Sigmoid colon (tissue), 7 donors: ENCODE data around the gene JMJD6. TPM values are rescaled to one million over a fixed set of nuclear protein-coding genes. Genes with fewer than 3 reads are reported as not detected.
"Not testable (repeated sequence)": the region's sequence is repeated elsewhere in the genome, so short reads cannot be mapped to it uniquely, and the experiment has no call there.

ENCODE experiments used
- DNase-seq: peaks from one replicate; pipeline ENCODE4 v3.0.0-alpha.2; 2019
- H3K27ac ChIP-seq, 4 donors: fragments of 200-600 bp; sonication (generic); one replicate each; pipeline ENCODE4 v1.5.1; 2016 to 2019; ENCODE audit warnings: mild to moderate bottlenecking in 1 of 4
- H3K27me3 ChIP-seq, 3 donors: fragments of 200-600 bp; sonication (generic); one replicate each; pipeline ENCODE4 v1.5.1; 2019; ENCODE audit warnings: mild to moderate bottlenecking in 1 of 3
- H3K36me3 ChIP-seq, 4 donors: fragments of 200-600 bp; sonication (generic); one replicate each; pipeline ENCODE4 v1.5.1; 2016 to 2019
- H3K4me1 ChIP-seq, 4 donors: fragments of 200-600 bp; sonication (generic); one replicate each; pipeline ENCODE4 v1.5.1; 2017 to 2019
- H3K4me3 ChIP-seq, 4 donors: fragments of 200-600 bp; sonication (generic); one replicate each; pipeline ENCODE4 v1.5.1; 2017 to 2019; ENCODE audit warnings: mild to moderate bottlenecking in 2 of 4, moderate library complexity in 1 of 4
- H3K9me3 ChIP-seq, 4 donors: fragments of 200-600 bp in 3 of 4; sonication (generic) in 3 of 4; one replicate each; pipeline versions ENCODE4 v1.5.1 to v1.6.1; 2013 to 2019
- EP300 ChIP-seq, 4 donors: sonication (generic); formaldehyde crosslinking; IDR thresholded peaks; one replicate each; pipeline ENCODE4 v1.6.1; 2017; ENCODE audit warnings: antibody characterized with exemption in 4 of 4
- POLR2A ChIP-seq, 2 donors: fragments of 450-650 bp; IDR thresholded peaks; one replicate each; pipeline ENCODE4 v1.6.1; 2016; ENCODE audit warnings: antibody characterized with exemption in 2 of 2, mild to moderate bottlenecking in 2 of 2, moderate library complexity in 2 of 2
- POLR2AphosphoS5 ChIP-seq, 4 donors: sonication (generic); formaldehyde crosslinking; IDR thresholded peaks; one replicate each; pipeline ENCODE4 v1.6.1; 2017; ENCODE audit warnings: antibody characterized with exemption in 4 of 4
- WGBS, 2 donors: extraction: QIAGEN DNeasy Blood & Tissue Kit; methylation state at CpG; one replicate each; pipeline ENCODE4 v1.1.7; 2013; 5-methylcytosine and 5-hydroxymethylcytosine counted together
- intact Hi-C: fragments of 100-400 bp; cut with DNase I; formaldehyde crosslinking; loops from one replicate; pipeline ENCODE4 v1.15.1; 2023
- polyA plus RNA-seq, 3 donors: library from polyadenylated mRNA; stranded (reverse); fragments of 200-250 nt; gene quantifications; one replicate each; pipeline ENCODE4 v1.2.3, GENCODE V29; 2013
- total RNA-seq, 4 donors: library from RNA; depleted of rRNA; stranded (reverse); fragments of >200 nt; gene quantifications; one replicate each; pipeline ENCODE4 v1.1.0, GENCODE V29; 2016
- TF ChIP-seq, protein P1 (sequence below), 4 experiments: fragments of 450-650 bp in 3 of 4; fragments of 200-600 bp in 1 of 4; IDR thresholded peaks; one replicate each; pipeline ENCODE4 v1.5.1; 2016 to 2019; ENCODE audit warnings: antibody characterized with exemption in 4 of 4, mild to moderate bottlenecking in 3 of 4, moderate library complexity in 2 of 4
- donor health status: healthy with polysubstance abuse.
- donor health status: Bipolar disorder and iron deficiency.
- donor health status: healthy.

The JMJD6 gene
- total and polyA plus RNA-seq, 7 donors = 21.3 to 37.3 (median 24.8) TPM

DNA sequence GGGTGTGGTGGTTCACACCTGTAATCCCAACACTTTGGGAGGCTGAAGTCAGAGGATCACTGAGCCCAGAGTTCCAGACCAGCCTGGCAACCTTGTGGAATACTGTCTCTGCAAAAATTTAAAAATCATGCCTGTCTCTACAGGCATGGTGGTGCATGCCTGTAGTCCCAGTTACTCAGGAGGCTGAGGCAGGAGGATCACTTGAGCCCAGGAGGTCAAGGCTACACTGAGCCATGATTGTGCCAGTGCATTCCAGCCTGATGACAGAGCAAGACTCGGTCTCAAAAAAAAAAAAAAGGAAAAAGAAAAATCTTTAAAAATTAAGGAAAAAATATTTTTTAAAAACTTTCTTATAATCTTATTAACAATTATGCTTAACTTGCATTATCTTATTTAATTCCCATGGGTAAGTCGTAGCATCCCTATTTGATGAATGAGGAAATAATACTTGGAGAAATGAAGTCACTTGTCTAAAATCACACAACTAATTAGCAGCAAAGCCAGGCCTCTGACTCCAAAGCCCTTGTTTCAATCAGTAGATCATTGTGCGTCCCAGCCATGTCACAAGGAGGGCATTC, 25.1 kb upstream of the JMJD6 start:
- peaks cover 0 to 72% (median 10%) of the 10 kb centered on the region in 4 donors for H3K36me3 ChIP-seq
- 92 to 96% methylated on average over 3 of the region's 3 CpGs for whole genome bisulfite sequencing, 2 donors
- no peaks in the 10 kb centered on the region for H3K4me1 ChIP-seq
- H3K9me3 ChIP-seq = no peaks in the 10 kb centered on the region
- intact Hi-C loops = no loop called here
- no peak overlapping the region for H3K4me3 ChIP-seq
- no peak for TF ChIP-seq POLR2A (IDR thresholded peaks at IDR 0.05)
- no peak for TF ChIP-seq POLR2AphosphoS5 (IDR thresholded peaks at IDR 0.05)
- TF ChIP-seq, protein P1, sequence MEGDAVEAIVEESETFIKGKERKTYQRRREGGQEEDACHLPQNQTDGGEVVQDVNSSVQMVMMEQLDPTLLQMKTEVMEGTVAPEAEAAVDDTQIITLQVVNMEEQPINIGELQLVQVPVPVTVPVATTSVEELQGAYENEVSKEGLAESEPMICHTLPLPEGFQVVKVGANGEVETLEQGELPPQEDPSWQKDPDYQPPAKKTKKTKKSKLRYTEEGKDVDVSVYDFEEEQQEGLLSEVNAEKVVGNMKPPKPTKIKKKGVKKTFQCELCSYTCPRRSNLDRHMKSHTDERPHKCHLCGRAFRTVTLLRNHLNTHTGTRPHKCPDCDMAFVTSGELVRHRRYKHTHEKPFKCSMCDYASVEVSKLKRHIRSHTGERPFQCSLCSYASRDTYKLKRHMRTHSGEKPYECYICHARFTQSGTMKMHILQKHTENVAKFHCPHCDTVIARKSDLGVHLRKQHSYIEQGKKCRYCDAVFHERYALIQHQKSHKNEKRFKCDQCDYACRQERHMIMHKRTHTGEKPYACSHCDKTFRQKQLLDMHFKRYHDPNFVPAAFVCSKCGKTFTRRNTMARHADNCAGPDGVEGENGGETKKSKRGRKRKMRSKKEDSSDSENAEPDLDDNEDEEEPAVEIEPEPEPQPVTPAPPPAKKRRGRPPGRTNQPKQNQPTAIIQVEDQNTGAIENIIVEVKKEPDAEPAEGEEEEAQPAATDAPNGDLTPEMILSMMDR (IDR thresholded peaks at IDR 0.05) = no peak
- TF ChIP-seq EP300 (IDR thresholded peaks at IDR 0.05) = no peak
- no peak overlapping the region for H3K27ac ChIP-seq
- no peak for DNase-seq
- H3K27me3 ChIP-seq = no peaks in the 10 kb centered on the region

DNA sequence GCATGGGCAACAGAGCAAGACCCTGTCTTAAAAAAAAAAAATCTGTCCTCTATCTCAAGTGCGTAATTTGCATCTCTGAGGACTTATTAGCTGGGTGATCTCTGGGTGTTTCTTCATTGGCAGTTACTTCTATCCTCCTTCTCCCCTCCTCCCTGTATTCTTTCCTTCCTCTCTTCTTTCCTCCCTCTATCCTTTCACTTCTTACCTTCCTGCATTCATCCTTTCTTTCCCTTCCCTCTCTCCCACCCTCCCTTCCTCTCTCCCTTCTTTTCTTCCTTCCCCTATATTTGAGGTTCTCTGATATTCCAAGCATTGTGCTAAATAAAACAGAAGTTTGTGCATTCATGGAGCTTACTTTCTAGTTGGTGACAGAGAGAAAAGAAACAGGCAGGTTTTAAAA, 22.3 kb upstream of the JMJD6 start:
- Histone ChIP-seq H3K27ac (no peak overlapping the region), H3K4me1 (no peaks in the 10 kb centered on the region), H3K9me3 (no peaks in the 10 kb centered on the region), H3K36me3 (peaks cover 7 to 75% (median 14%) of the 10 kb centered on the region in 4 donors), H3K27me3 (no peaks in the 10 kb centered on the region), H3K4me3 (no peak overlapping the region)
- TF ChIP-seq POLR2A (IDR thresholded peaks at IDR 0.05) (no peak), POLR2AphosphoS5 (IDR thresholded peaks at IDR 0.05) (no peak), EP300 (IDR thresholded peaks at IDR 0.05) (no peak)
- intact Hi-C loops = no loop called here
- WGBS, 2 donors = 97 to 100% methylated on average over 1 of the region's 1 CpG
- DNase-seq = no peak

GRCh38 chr17:76747716-76748363, 21.4 kb upstream of the JMJD6 start:
- Histone ChIP-seq H3K27me3 (no peaks in the 10 kb centered on the region), H3K4me3 (no peak overlapping the region), H3K9me3 (no peaks in the 10 kb centered on the region), H3K4me1 (no peaks in the 10 kb centered on the region), H3K27ac (no peak overlapping the region), H3K36me3 (peaks cover 7 to 78% (median 15%) of the 10 kb centered on the region in 4 donors)
- no peak for DNase-seq
- WGBS, 2 donors = 86 to 89% methylated on average over 9 of the region's 9 CpGs
- intact Hi-C loops = no loop called here
- TF ChIP-seq, protein P1 (IDR thresholded peaks at IDR 0.05) = no peak
- TF ChIP-seq POLR2AphosphoS5 (IDR thresholded peaks at IDR 0.05) = no peak
- TF ChIP-seq POLR2A (IDR thresholded peaks at IDR 0.05) = no peak

- H3K27me3 ChIP-seq, H3K9me3 ChIP-seq, DNase-seq, intact Hi-C loops, H3K27ac ChIP-seq, H3K4me3 ChIP-seq, H3K4me1 ChIP-seq: not testable (repeated sequence)
- 96 to 98% methylated on average over 6 of the region's 6 CpGs for WGBS, 2 donors
- peaks cover 7 to 83% (median 18%) of the 10 kb centered on the region in 4 donors for H3K36me3 ChIP-seq
Observed at GRCh38 chr17:76745785-76746184, 19.4 kb upstream of the JMJD6 start.

GRCh38 chr17:76744747-76745146, 18.3 kb upstream of the JMJD6 start:
- intact Hi-C loops = no loop called here
- TF ChIP-seq, protein P1 (IDR thresholded peaks at IDR 0.05) = no peak
- TF ChIP-seq EP300 (IDR thresholded peaks at IDR 0.05) (no peak), POLR2AphosphoS5 (IDR thresholded peaks at IDR 0.05) (no peak), POLR2A (IDR thresholded peaks at IDR 0.05) (no peak)
- Histone ChIP-seq H3K36me3 (peaks cover 7 to 73% (median 18%) of the 10 kb centered on the region in 4 donors), H3K4me1 (peaks cover 0 to 20% (median 14%) of the 10 kb centered on the region in 4 donors), H3K9me3 (no peaks in the 10 kb centered on the region), H3K27ac (no peak overlapping the region), H3K4me3 (no peak overlapping the region), H3K27me3 (no peaks in the 10 kb centered on the region)
- DNase-seq = no peak
- 98 to 100% methylated on average over 2 of the region's 2 CpGs for WGBS, 2 donors
